SKM-1 treated with dmso at 0.1 percent for 144 hours (cell line): ENCODE measurements around the gene RGS13.
"Not testable (repeated sequence)": the region's sequence is repeated elsewhere in the genome, so short reads cannot be mapped to it uniquely, and the experiment has no call there.

Experiments
- DNase-seq: peaks from one replicate; lab custom pipeline; 2025; ENCODE audit not compliant: unreplicated experiment; lab: John Stamatoyannopoulos, UW

The RGS13 gene

GRCh38 chr1:192675716-192676115 lies 39.8 kb downstream of the RGS13 start:
- DNase-seq = no peak

GRCh38 chr1:192678099-192678498 lies 42.2 kb downstream of the RGS13 start:
- no peak for DNase-seq

GRCh38 chr1:192682335-192682734 lies 46.4 kb downstream of the RGS13 start:
- no peak for DNase-seq

GRCh38 chr1:192683081-192683480 lies 47.1 kb downstream of the RGS13 start:
- not testable (repeated sequence) for DNase-seq

- DNase-seq = no peak
Measured at GRCh38 chr1:192689459-192689858, 53.5 kb downstream of the RGS13 start.

GRCh38 chr1:192691041-192691440 lies 55.1 kb downstream of the RGS13 start:
- DNase-seq = no peak

GRCh38 chr1:192696082-192696481 lies 60.1 kb downstream of the RGS13 start:
- DNase-seq = no peak

- DNase-seq = no peak
Measured at GRCh38 chr1:192697771-192698170, 61.8 kb downstream of the RGS13 start.

- no peak for DNase-seq
Measured at GRCh38 chr1:192698731-192699130, 62.8 kb downstream of the RGS13 start.

- peak; percentile 48 for DNase-seq
Measured at GRCh38 chr1:192700834-192701271, 64.9 kb downstream of the RGS13 start.

- DNase-seq = peak; percentile 86
Measured at GRCh38 chr1:192702212-192702902, 66.4 kb downstream of the RGS13 start.

- no peak for DNase-seq
Measured at GRCh38 chr1:192703283-192704206, 67.6 kb downstream of the RGS13 start.

- no peak for DNase-seq
Measured at GRCh38 chr1:192705510-192705909, 69.6 kb downstream of the RGS13 start.

- DNase-seq = no peak
Measured at GRCh38 chr1:192706936-192707335, 71.0 kb downstream of the RGS13 start.

- peak; percentile 75 for DNase-seq
Measured at GRCh38 chr1:192707978-192708547, 72.1 kb downstream of the RGS13 start.

GRCh38 chr1:192709544-192709943 lies 73.6 kb downstream of the RGS13 start:
- no peak for DNase-seq
